Occipital lobe (tissue), 2 donors: ENCODE results near the gene AIG1. TPM values are rescaled to one million over a fixed set of nuclear protein-coding genes. Genes with fewer than 3 reads are reported as not detected.

Source experiments
- DNase-seq: peaks from one replicate; lab custom pipeline; 2025; lab: John Stamatoyannopoulos, UW
- total RNA-seq: library from RNA; depleted of rRNA; stranded (reverse); fragments of >200 nt; gene quantifications from one replicate; pipeline ENCODE4 v1.2.3, GENCODE V29; 2014

AIG1 gene
- total RNA-seq, 1 donor from 2014 or later = 35.7 TPM

- DNase-seq = no peak
Observed at GRCh38 chr6:143093290-143093689, 32.6 kb downstream of the AIG1 start.

GRCh38 chr6:143096403-143096802 lies 35.7 kb downstream of the AIG1 start:
- no peak for DNase-seq

GRCh38 chr6:143097224-143097795 lies 36.6 kb downstream of the AIG1 start:
- no peak for DNase-seq

GRCh38 chr6:143098054-143098671 lies 37.5 kb downstream of the AIG1 start:
- DNase-seq = no peak

GRCh38 chr6:143099647-143100046 lies 39.0 kb downstream of the AIG1 start:
- DNase-seq = no peak

GRCh38 chr6:143100429-143100828 lies 39.7 kb downstream of the AIG1 start:
- no peak for DNase-seq

GRCh38 chr6:143103916-143104315 lies 43.2 kb downstream of the AIG1 start:
- no peak for DNase-seq

GRCh38 chr6:143107440-143107839 lies 46.8 kb downstream of the AIG1 start:
- no peak for DNase-seq

- DNase-seq = no peak
Observed at GRCh38 chr6:143107911-143108761, 47.4 kb downstream of the AIG1 start.

GRCh38 chr6:143109196-143109595 lies 48.5 kb downstream of the AIG1 start:
- no peak for DNase-seq

- peak; percentile 10 for DNase-seq
Observed at GRCh38 chr6:143110572-143110971, 49.9 kb downstream of the AIG1 start.

GRCh38 chr6:143110996-143111395 lies 50.3 kb downstream of the AIG1 start:
- no peak for DNase-seq

- no peak for DNase-seq
Observed at GRCh38 chr6:143111443-143111842, 50.8 kb downstream of the AIG1 start.

GRCh38 chr6:143112084-143112768 lies 51.5 kb downstream of the AIG1 start:
- DNase-seq = no peak

GRCh38 chr6:143112837-143113236 lies 52.1 kb downstream of the AIG1 start:
- DNase-seq = no peak

- DNase-seq = no peak
Observed at GRCh38 chr6:143115728-143116127, 55.0 kb downstream of the AIG1 start.

GRCh38 chr6:143117108-143117507 lies 56.4 kb downstream of the AIG1 start:
- no peak for DNase-seq

GRCh38 chr6:143119260-143119659 lies 58.6 kb downstream of the AIG1 start:
- DNase-seq = no peak

GRCh38 chr6:143123081-143123480 lies 62.4 kb downstream of the AIG1 start:
- no peak for DNase-seq

- no peak for DNase-seq
Observed at GRCh38 chr6:143123941-143124340, 63.3 kb downstream of the AIG1 start.

- DNase-seq = no peak
Observed at GRCh38 chr6:143125455-143125854, 64.8 kb downstream of the AIG1 start.
